Loucy (cell line): ENCODE results near the gene PDE4D.

Experiments used
- H2AFZ ChIP-seq: fragments of 200-600 bp; sonication (generic); 2 replicates; pipeline ENCODE4 v1.6.0; 2016; ENCODE audit warnings: antibody characterized with exemption, mild to moderate bottlenecking, low read length, moderate library complexity
- H3F3A ChIP-seq: fragments of 200-600 bp; 2 replicates; pipeline ENCODE4 v1.6.0; 2016; ENCODE audit warnings: antibody characterized with exemption, low read depth, mild to moderate bottlenecking
- H3K27me3 ChIP-seq: fragments of 200-600 bp; sonication (generic); 2 replicates; pipeline ENCODE4 v1.6.1; 2014; ENCODE audit warnings: low read length, mild to moderate bottlenecking; ENCODE audit not compliant: insufficient read depth, poor library complexity, severe bottlenecking
- H3K36me3 ChIP-seq: fragments of 200-600 bp; sonication (generic); 2 replicates; pipeline ENCODE4 v1.6.1; 2016; ENCODE audit warnings: low read length; ENCODE audit not compliant: insufficient read depth
- H3K4me1 ChIP-seq: fragments of 200-600 bp; sonication (generic); 2 replicates; pipeline ENCODE4 v1.5.1; 2014; ENCODE audit warnings: low read length, mild to moderate bottlenecking; ENCODE audit not compliant: insufficient read depth, poor library complexity, severe bottlenecking
- H3K4me2 ChIP-seq: fragments of 200-600 bp; sonication (generic); 2 replicates; pipeline ENCODE4 v1.6.0; 2014; ENCODE audit warnings: antibody characterized with exemption, low read length, low read depth, mild to moderate bottlenecking; ENCODE audit not compliant: poor library complexity, severe bottlenecking
- H3K4me3 ChIP-seq: fragments of 200-600 bp; sonication (generic); 2 replicates; pipeline ENCODE4 v1.5.1; 2014; ENCODE audit warnings: low read length, mild to moderate bottlenecking, mixed read lengths; ENCODE audit not compliant: poor library complexity, severe bottlenecking
- H3K79me2 ChIP-seq: fragments of 200-600 bp; sonication (generic); 2 replicates; pipeline ENCODE4 v1.6.1; 2014; ENCODE audit warnings: low read length; ENCODE audit not compliant: insufficient read depth
- H3K9ac ChIP-seq: fragments of 200-600 bp; sonication (generic); 2 replicates; pipeline ENCODE4 v1.6.0; 2014; ENCODE audit warnings: mild to moderate bottlenecking, low read depth, low read length, moderate library complexity; ENCODE audit not compliant: poor library complexity, severe bottlenecking
- H3K9me2 ChIP-seq: fragments of 200-600 bp; sonication (generic); replicated peaks from 2 replicates; pipeline ENCODE4 v1.6.1; 2016; ENCODE audit warnings: low read depth, low read length, mixed read lengths
- H3K9me3 ChIP-seq: fragments of 200-600 bp; sonication (generic); 2 replicates; pipeline ENCODE4 v1.6.1; 2014; ENCODE audit warnings: mild to moderate bottlenecking, antibody characterized with exemption, low read length, low read depth; ENCODE audit not compliant: insufficient read depth
- H4K20me1 ChIP-seq: fragments of 200-600 bp; sonication (generic); 2 replicates; pipeline ENCODE4 v1.6.0; 2014; ENCODE audit warnings: antibody characterized with exemption, low read length, mild to moderate bottlenecking; ENCODE audit not compliant: insufficient read depth, poor library complexity, severe bottlenecking
- EZH2phosphoT487 ChIP-seq: fragments of 200-600 bp; IDR thresholded peaks from 2 replicates; pipeline ENCODE4 v1.6.1; 2018; ENCODE audit warnings: antibody characterized with exemption, mild to moderate bottlenecking, moderate library complexity, borderline replicate concordance
- TF ChIP-seq, protein P1 (sequence below): fragments of 200-600 bp; sonication (generic); conservative IDR thresholded peaks from 2 replicates; pipeline ENCODE4 v1.5.1; 2014; ENCODE audit warnings: mild to moderate bottlenecking, antibody characterized with exemption, low read length

The PDE4D gene

DNA sequence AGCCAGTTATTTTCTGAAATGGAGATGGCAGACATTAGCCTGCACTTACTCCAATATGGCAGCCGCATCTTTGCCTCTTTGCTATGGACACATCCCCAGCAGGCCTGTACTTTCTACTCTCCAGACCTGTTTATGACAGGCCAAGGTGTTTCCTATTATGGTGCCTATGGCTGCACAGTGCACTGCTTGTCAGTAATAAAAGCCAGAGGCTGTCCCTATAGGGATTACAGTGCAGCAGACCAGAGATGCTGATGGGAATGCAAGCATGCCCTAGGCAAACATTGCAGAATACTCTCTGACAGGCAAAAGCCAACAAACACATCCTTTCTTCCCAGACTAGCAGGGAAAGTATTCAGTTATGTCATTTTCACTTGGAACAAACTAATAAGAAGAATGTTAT, 867.8 kb downstream of the PDE4D start:
- no peaks in the 10 kb centered on the region for H3K9me2 ChIP-seq
- H4K20me1 ChIP-seq = no peaks in the 10 kb centered on the region
- H3K9me3 ChIP-seq = no peaks in the 10 kb centered on the region
- H3F3A ChIP-seq = no peaks in the 10 kb centered on the region
- H3K4me1 ChIP-seq = no peaks in the 10 kb centered on the region
- H3K36me3 ChIP-seq = no peaks in the 10 kb centered on the region
- no peaks in the 10 kb centered on the region for H3K79me2 ChIP-seq
- H3K9ac ChIP-seq = no peak overlapping the region
- no peak for TF ChIP-seq EZH2phosphoT487
- TF ChIP-seq, protein P1, sequence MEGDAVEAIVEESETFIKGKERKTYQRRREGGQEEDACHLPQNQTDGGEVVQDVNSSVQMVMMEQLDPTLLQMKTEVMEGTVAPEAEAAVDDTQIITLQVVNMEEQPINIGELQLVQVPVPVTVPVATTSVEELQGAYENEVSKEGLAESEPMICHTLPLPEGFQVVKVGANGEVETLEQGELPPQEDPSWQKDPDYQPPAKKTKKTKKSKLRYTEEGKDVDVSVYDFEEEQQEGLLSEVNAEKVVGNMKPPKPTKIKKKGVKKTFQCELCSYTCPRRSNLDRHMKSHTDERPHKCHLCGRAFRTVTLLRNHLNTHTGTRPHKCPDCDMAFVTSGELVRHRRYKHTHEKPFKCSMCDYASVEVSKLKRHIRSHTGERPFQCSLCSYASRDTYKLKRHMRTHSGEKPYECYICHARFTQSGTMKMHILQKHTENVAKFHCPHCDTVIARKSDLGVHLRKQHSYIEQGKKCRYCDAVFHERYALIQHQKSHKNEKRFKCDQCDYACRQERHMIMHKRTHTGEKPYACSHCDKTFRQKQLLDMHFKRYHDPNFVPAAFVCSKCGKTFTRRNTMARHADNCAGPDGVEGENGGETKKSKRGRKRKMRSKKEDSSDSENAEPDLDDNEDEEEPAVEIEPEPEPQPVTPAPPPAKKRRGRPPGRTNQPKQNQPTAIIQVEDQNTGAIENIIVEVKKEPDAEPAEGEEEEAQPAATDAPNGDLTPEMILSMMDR = no peak
- no peak overlapping the region for H2AFZ ChIP-seq
- H3K4me3 ChIP-seq = no peak overlapping the region
- H3K4me2 ChIP-seq = no peak overlapping the region
- H3K27me3 ChIP-seq = no peaks in the 10 kb centered on the region

DNA sequence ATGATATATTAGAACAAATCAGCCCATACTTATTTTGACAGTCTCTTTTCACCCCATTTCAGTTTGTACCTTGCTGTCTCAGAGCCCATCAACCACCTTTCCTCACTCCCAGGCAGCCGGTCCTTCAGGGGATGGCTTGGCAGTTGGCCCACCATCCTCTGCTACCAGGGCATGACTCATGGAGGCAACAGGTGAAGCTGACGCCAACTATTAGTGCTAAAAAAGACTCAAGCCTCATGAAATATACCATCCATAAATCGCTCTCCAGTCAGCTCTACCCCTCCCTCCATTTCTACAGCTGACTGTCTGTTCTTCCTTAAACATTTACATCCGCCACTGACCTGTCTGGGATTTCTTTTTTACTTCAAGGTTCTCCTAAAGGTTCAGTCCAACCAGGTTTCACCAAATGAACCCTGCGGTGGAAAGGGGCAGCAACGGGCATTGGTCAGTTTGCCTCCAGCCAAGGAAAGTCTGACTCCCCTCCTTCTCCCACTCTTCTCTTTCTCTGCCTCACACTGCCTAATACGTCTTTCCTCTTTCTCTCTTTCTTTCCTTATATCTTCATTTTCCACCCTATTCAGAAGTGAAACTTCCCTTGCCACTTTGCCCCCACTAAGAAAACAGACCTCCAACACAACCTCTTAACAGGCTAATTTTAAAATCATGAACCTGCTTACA, 871.5 kb downstream of the PDE4D start:
- H3K27me3 ChIP-seq = no peaks in the 10 kb centered on the region
- H3K4me1 ChIP-seq = no peaks in the 10 kb centered on the region
- no peak overlapping the region for H2AFZ ChIP-seq

DNA sequence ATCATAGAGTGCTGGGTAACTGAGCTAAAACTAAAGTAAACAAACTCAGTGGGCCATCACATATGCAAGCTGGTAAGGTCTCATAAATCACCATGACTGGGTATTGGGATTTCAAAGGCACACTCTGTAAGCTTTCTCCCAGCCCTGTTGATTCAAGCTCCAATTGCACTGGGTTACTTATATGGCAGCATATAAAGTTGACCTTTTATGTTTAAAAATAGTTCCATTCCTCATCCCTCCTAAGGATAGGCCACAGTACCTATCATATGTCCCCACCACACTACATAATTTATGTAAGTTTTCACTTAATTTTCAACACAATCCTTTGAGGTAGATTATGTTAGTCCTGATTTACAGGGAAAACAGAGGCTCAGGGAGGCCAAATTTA, 872.2 kb downstream of the PDE4D start:
- TF ChIP-seq, protein P1 = no peak
- no peak for TF ChIP-seq EZH2phosphoT487
- H4K20me1 ChIP-seq = no peaks in the 10 kb centered on the region
- no peak overlapping the region for H3K9ac ChIP-seq
- H3K9me3 ChIP-seq = no peaks in the 10 kb centered on the region
- no peaks in the 10 kb centered on the region for H3K4me1 ChIP-seq
- H3K9me2 ChIP-seq = no peaks in the 10 kb centered on the region
- H3K36me3 ChIP-seq = no peaks in the 10 kb centered on the region
- H3K79me2 ChIP-seq = no peaks in the 10 kb centered on the region
- H2AFZ ChIP-seq = no peak overlapping the region
- no peaks in the 10 kb centered on the region for H3K27me3 ChIP-seq
- H3K4me2 ChIP-seq = no peak overlapping the region
- H3F3A ChIP-seq = no peaks in the 10 kb centered on the region
- H3K4me3 ChIP-seq = no peak overlapping the region

More for the DNA sequence above, 871.5 kb downstream of the PDE4D start:
- Histone ChIP-seq H3K4me2 (no peak overlapping the region), H3K36me3 (no peaks in the 10 kb centered on the region), H3K79me2 (no peaks in the 10 kb centered on the region), H3K9ac (no peak overlapping the region), H3F3A (no peaks in the 10 kb centered on the region), H3K9me2 (no peaks in the 10 kb centered on the region), H4K20me1 (no peaks in the 10 kb centered on the region), H3K9me3 (no peaks in the 10 kb centered on the region), H3K4me3 (no peak overlapping the region)
- no peak for TF ChIP-seq EZH2phosphoT487
- TF ChIP-seq, protein P1 = no peak
